ENCODE results near the gene SNAP29. TPM values are rescaled to one million over a fixed set of nuclear protein-coding genes. Genes with fewer than 3 reads are reported as not detected.

SNAP29 gene
- total RNA-seq, 1 donor from 2014 or later, result 18.3 TPM

GRCh38 chr22:20852503-20852902 is 6.3 kb upstream of the SNAP29 start:
- TF ChIP-seq CTCF (IDR thresholded peaks at IDR 0.05; ENCODE audit: insufficient read depth, low read length, poor library complexity, severe bottlenecking), result no peak

GRCh38 chr22:20853236-20853660 is 5.6 kb upstream of the SNAP29 start:
- Histone ChIP-seq H3K36me3 (ENCODE audit: control insufficient read depth, insufficient read depth, low read length) (no peaks in the 10 kb centered on the region), H3K27me3 (ENCODE audit: control insufficient read depth, insufficient read depth, low read length) (no peaks in the 10 kb centered on the region), H3K4me3 (ENCODE audit: low read depth, low read length) (no peak overlapping the region)
- no peak for DNase-seq (ENCODE audit: low read depth)
- TF ChIP-seq CTCF (IDR thresholded peaks at IDR 0.05; ENCODE audit: insufficient read depth, low read length, poor library complexity, severe bottlenecking), result no peak

More at GRCh38 chr22:20852503-20852902, 6.3 kb upstream of the SNAP29 start:
- DNase-seq (ENCODE audit: low read depth), result no peak
- Histone ChIP-seq H3K4me3 (ENCODE audit: low read depth, low read length) (no peak overlapping the region), H3K27me3 (ENCODE audit: control insufficient read depth, insufficient read depth, low read length) (no peaks in the 10 kb centered on the region), H3K36me3 (ENCODE audit: control insufficient read depth, insufficient read depth, low read length) (no peaks in the 10 kb centered on the region)

- TF ChIP-seq CTCF (IDR thresholded peaks at IDR 0.05; ENCODE audit: insufficient read depth, low read length, poor library complexity, severe bottlenecking), result no peak
- Histone ChIP-seq H3K36me3 (ENCODE audit: control insufficient read depth, insufficient read depth, low read length) (no peaks in the 10 kb centered on the region), H3K27me3 (ENCODE audit: control insufficient read depth, insufficient read depth, low read length) (no peaks in the 10 kb centered on the region), H3K4me3 (ENCODE audit: low read depth, low read length) (no peak overlapping the region)
- DNase-seq (ENCODE audit: low read depth), result no peak
Measured at GRCh38 chr22:20857247-20857643, 1.6 kb upstream of the SNAP29 start.

- no peak for DNase-seq (ENCODE audit: low read depth)
- Histone ChIP-seq H3K36me3 (ENCODE audit: control insufficient read depth, insufficient read depth, low read length) (no peaks in the 10 kb centered on the region), H3K27me3 (ENCODE audit: control insufficient read depth, insufficient read depth, low read length) (no peaks in the 10 kb centered on the region)
Measured at GRCh38 chr22:20857838-20858614, 781 bp upstream of the SNAP29 start.

DNA sequence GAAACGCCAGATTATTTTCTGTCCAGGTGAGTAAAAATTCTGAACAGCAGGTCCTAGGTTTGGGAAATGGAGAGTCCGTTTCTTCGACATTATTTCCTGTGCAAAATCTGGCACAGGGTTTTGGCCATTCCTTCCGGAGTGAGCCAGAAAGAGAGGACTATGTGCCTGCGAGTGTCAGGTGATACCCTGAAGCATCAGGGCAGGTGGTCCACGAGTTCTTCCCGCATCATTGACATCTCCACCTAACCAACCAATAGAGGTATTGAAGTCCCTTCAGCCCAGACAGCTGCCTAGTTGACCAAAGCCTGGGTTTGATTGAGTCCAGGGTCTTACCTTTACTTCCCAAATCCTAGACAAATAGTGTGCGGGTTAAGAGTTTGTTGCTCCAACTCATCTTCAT is 808 bp downstream of the SNAP29 start:
- DNase-seq (ENCODE audit: low read depth), result no peak
- H3K27me3 ChIP-seq (ENCODE audit: control insufficient read depth, insufficient read depth, low read length), result no peaks in the 10 kb centered on the region
- peak overlapping the region; percentile 77 for H3K4me3 ChIP-seq (ENCODE audit: low read depth, low read length)
- no peaks in the 10 kb centered on the region for H3K36me3 ChIP-seq (ENCODE audit: control insufficient read depth, insufficient read depth, low read length)
- TF ChIP-seq CTCF (IDR thresholded peaks at IDR 0.05; ENCODE audit: insufficient read depth, low read length, poor library complexity, severe bottlenecking), result no peak

More at GRCh38 chr22:20857838-20858614, 781 bp upstream of the SNAP29 start:
- peak overlapping the region; percentile 77 for H3K4me3 ChIP-seq (ENCODE audit: low read depth, low read length)
- no peak for TF ChIP-seq CTCF (IDR thresholded peaks at IDR 0.05; ENCODE audit: insufficient read depth, low read length, poor library complexity, severe bottlenecking)

DNA sequence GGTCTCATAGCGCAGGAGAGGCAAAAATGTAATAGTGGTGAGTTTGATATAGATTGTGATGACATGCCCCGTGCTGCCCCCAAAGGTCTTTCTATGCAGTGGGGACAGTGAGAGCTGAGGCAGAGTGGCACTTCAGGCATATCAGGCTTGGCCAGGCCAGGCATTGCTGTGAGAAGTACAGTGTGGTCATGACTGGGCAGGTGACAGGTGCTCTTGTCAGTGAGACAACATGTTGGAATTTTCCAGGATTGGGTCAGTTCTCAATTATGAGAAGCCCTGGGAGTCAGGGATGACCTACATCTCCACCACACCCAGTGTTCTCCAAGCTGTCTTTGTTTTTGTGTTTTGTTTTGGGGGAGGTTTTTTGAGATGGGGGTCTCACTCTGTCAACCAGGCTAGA is 3.7 kb downstream of the SNAP29 start:
- no peaks in the 10 kb centered on the region for H3K27me3 ChIP-seq (ENCODE audit: control insufficient read depth, insufficient read depth, low read length)
- TF ChIP-seq CTCF (IDR thresholded peaks at IDR 0.05; ENCODE audit: insufficient read depth, low read length, poor library complexity, severe bottlenecking), result no peak
- no peak overlapping the region for H3K4me3 ChIP-seq (ENCODE audit: low read depth, low read length)
- no peaks in the 10 kb centered on the region for H3K36me3 ChIP-seq (ENCODE audit: control insufficient read depth, insufficient read depth, low read length)
- no peak for DNase-seq (ENCODE audit: low read depth)
